Natural killer cell (primary cell): Measurements from ENCODE around the gene ARHGAP19. TPM values are rescaled to one million over a fixed set of nuclear protein-coding genes. Genes with fewer than 3 reads are reported as not detected.

ENCODE experiments used
- ATAC-seq, 3 donors: fragments of 150-1000 bp in 2 of 3; fragments of 200-7000 bp in 1 of 3; cut with Tn5 transposase; 1 replicate in 1 of 3; 2 replicates in 2 of 3; pipeline ENCODE4 v1.10.0; 2021; ENCODE audit warnings: mild to moderate bottlenecking in 2 of 3, moderate library complexity in 2 of 3
- DNase-seq, 2 donors: peaks; one replicate each; pipeline versions ENCODE4 v3.0.0 to v3.0.0-alpha.2; 2013 to 2021; ENCODE audit warnings: mixed read lengths in 1 of 2
- H3K27ac ChIP-seq: one replicate; pipeline ENCODE4 v1.5.1; 2013; ENCODE audit warnings: mild to moderate bottlenecking, low read length
- H3K27me3 ChIP-seq: one replicate; pipeline ENCODE4 v1.6.1; 2013; ENCODE audit warnings: low read length; ENCODE audit not compliant: control insufficient read depth, insufficient read depth
- H3K36me3 ChIP-seq: one replicate; pipeline ENCODE4 v1.6.1; 2013; ENCODE audit warnings: low read length; ENCODE audit not compliant: control insufficient read depth, insufficient read depth
- H3K4me1 ChIP-seq: one replicate; pipeline ENCODE4 v1.6.1; 2013; ENCODE audit warnings: low read length; ENCODE audit not compliant: control insufficient read depth, insufficient read depth
- H3K4me3 ChIP-seq: one replicate; pipeline ENCODE4 v1.5.1; 2013; ENCODE audit warnings: low read length
- H3K9me3 ChIP-seq: one replicate; pipeline ENCODE4 v1.6.1; 2013; ENCODE audit warnings: low read length; ENCODE audit not compliant: control insufficient read depth, insufficient read depth
- H3K27ac Mint-ChIP-seq, 2 donors: one replicate each; pipeline ENCODE4 v1.8.0; 2022; ENCODE audit warnings: mild to moderate bottlenecking in 2 of 2, mixed read lengths in 2 of 2, moderate library complexity in 1 of 2
- H3K27me3 Mint-ChIP-seq, 2 donors: one replicate each; pipeline ENCODE4 v1.8.0; 2022; ENCODE audit warnings: low read depth in 2 of 2, mixed read lengths in 2 of 2
- H3K36me3 Mint-ChIP-seq: one replicate; pipeline ENCODE4 v1.8.0; 2022; ENCODE audit warnings: mixed read lengths
- H3K4me1 Mint-ChIP-seq, 2 donors: one replicate each; pipeline ENCODE4 v1.8.0; 2022; ENCODE audit warnings: mixed read lengths in 2 of 2
- H3K4me3 Mint-ChIP-seq: one replicate; pipeline ENCODE4 v1.8.0; 2022; ENCODE audit warnings: mild to moderate bottlenecking, moderate library complexity, mixed read lengths
- H3K9me3 Mint-ChIP-seq, 2 donors: one replicate each; pipeline ENCODE4 v1.8.0; 2022; ENCODE audit warnings: mixed read lengths in 2 of 2
- WGBS: methylation state at CpG from one replicate; pipeline ENCODE4 v1.1.7; 2013; ENCODE audit warnings: missing lambda C conversion rate; ENCODE audit not compliant: insufficient coverage; 5-methylcytosine and 5-hydroxymethylcytosine counted together
- intact Hi-C: fragments of 100-400 bp; cut with micrococcal nuclease; formaldehyde crosslinking; loops from one replicate; pipeline ENCODE4 v1.14.2; 2022
- total RNA-seq, 4 donors: library from RNA; stranded (reverse); fragments of 120-200 nt in 1 of 4; gene quantifications; one replicate each; pipeline versions ENCODE4 v1.2.3 to v1.2.4, GENCODE V29; 2013 to 2022
- TF ChIP-seq, protein P1 (sequence below): fragments of 200-600 bp; IDR thresholded peaks from one replicate; pipeline ENCODE4 v1.8.0; 2022; ENCODE audit warnings: antibody characterized with exemption

Gene ARHGAP19
- total RNA-seq, 3 donors from 2014 or later (not counting 1 experiment from before 2014, with no cell fraction given), result 22.6 to 23.3 (median 22.7) TPM

DNA sequence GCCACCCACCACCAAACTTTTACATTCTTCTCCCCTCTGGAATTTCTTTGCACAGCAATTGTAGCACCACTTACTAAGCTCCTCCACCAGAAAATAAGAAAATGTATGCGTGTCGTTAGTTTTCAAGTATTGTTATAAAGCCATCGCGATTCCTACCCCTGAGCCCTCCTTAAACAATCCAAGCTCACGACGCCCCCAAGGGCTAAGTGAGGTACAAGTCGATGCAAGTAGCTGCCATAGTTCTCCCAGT is 40.8 kb upstream of the ARHGAP19 start:
- ATAC-seq (no peak), DNase-seq (peak in 1 of 2 donors; percentile 51)
- H3K9me3 Mint-ChIP-seq, result no peaks in the 10 kb centered on the region
- Histone ChIP-seq H3K27ac (peak overlapping the region; percentile 47), H3K36me3 (no peaks in the 10 kb centered on the region), H3K4me3 (peak overlapping the region; percentile 65), H3K9me3 (no peaks in the 10 kb centered on the region), H3K27me3 (peaks cover 2% of the 10 kb centered on the region), H3K4me1 (peaks cover 32% of the 10 kb centered on the region)
- H3K4me3 Mint-ChIP-seq, result peak overlapping the region; percentile 95
- intact Hi-C loops, result loop anchor here (5.0 to 10.0 kb wide), 2 partner anchors 56 to 72 kb away; partner anchors contain the start of gene RRP12
- H3K27me3 Mint-ChIP-seq, result no peaks in the 10 kb centered on the region
- H3K36me3 Mint-ChIP-seq, result no peaks in the 10 kb centered on the region
- TF ChIP-seq, protein P1, sequence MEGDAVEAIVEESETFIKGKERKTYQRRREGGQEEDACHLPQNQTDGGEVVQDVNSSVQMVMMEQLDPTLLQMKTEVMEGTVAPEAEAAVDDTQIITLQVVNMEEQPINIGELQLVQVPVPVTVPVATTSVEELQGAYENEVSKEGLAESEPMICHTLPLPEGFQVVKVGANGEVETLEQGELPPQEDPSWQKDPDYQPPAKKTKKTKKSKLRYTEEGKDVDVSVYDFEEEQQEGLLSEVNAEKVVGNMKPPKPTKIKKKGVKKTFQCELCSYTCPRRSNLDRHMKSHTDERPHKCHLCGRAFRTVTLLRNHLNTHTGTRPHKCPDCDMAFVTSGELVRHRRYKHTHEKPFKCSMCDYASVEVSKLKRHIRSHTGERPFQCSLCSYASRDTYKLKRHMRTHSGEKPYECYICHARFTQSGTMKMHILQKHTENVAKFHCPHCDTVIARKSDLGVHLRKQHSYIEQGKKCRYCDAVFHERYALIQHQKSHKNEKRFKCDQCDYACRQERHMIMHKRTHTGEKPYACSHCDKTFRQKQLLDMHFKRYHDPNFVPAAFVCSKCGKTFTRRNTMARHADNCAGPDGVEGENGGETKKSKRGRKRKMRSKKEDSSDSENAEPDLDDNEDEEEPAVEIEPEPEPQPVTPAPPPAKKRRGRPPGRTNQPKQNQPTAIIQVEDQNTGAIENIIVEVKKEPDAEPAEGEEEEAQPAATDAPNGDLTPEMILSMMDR, result no peak
- H3K4me1 Mint-ChIP-seq, result peaks cover 24 to 40% of the 10 kb centered on the region in 2 donors
- 15% methylated on average over 7 of the region's 7 CpGs for WGBS
- H3K27ac Mint-ChIP-seq, result peak overlapping the region; percentile 85

DNA sequence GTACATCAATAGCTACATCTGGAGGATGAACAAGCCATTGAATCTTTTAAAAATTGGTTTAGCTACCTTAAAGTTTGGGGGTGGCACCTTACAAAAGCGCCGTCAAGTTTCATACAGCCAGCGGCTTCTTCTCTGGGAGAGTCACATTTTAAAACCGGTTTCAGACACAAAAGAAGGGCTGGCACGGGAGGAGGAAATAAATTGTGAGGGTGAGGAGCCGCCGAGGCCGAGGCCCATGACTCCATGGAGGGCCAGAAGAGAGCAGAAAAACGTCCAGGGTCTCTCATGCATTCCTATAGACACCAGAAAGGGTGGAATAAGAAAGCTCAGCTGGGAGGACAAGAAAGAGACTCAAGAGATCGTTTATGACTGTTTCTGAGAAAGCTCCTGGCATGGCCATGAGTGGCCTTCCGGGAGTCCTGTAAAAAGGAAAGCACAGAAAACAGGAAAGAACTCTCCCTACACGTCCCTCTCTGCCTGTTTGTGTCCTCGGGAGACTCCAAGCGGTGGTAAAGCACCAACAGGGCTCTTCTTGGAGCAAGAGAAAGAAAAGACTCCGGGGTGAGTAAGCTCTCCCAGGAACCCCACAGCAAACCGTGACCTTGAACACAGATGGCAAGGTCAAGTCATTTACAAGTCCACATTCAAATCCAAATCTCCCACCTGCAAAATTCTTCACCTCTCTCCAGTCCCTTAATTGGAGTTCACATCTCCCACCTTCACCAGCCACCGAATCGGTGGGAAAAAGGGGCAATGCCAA is 40.3 kb upstream of the ARHGAP19 start:
- Histone ChIP-seq H3K27me3 (peaks cover 2% of the 10 kb centered on the region), H3K36me3 (no peaks in the 10 kb centered on the region), H3K4me1 (peaks cover 32% of the 10 kb centered on the region), H3K9me3 (no peaks in the 10 kb centered on the region), H3K4me3 (peak overlapping the region; percentile 65), H3K27ac (peak overlapping the region; percentile 47)
- Mint-ChIP-seq H3K4me3 (peak overlapping the region; percentile 95), H3K9me3 (no peaks in the 10 kb centered on the region), H3K27ac (peak overlapping the region; percentile 85), H3K4me1 (peaks cover 28 to 45% of the 10 kb centered on the region in 2 donors), H3K27me3 (no peaks in the 10 kb centered on the region), H3K36me3 (no peaks in the 10 kb centered on the region)
- WGBS, result 36% methylated on average over 18 of the region's 18 CpGs
- ATAC-seq (no peak), DNase-seq (no peak)
- TF ChIP-seq, protein P1, result no peak
- intact Hi-C loops, result loop anchor here (1.0 to 10.0 kb wide), 3 partner anchors 12 to 72 kb away; partner anchors contain the start of gene RRP12

DNA sequence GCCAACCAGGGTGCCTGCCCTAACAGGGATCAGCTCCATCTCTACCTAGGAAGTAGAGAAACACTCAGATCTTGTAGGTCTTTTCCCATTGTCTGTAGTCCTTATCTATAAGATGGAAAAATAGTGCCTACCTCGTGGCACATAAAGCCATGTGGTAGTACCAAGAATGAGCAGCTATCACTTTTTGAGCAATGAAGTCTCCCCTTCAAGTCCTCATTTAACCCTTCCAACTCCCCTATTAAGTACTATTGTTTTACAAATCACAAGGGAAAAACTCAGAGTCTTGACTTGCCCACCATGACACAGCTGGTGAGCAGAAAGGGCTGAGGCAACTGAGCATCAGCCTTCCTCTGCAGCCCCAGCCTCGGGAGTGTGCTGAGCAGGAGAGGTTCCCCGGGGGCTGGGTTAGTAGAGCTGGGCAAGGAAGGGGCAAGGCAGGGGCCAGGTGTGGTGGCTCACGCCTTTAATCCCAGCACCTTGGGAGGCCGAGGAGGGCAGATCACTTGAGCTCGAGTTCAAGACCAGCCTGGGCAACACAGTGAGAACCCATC is 38.8 kb upstream of the ARHGAP19 start:
- Histone ChIP-seq H3K4me3 (no peak overlapping the region), H3K27me3 (no peaks in the 10 kb centered on the region), H3K27ac (no peak overlapping the region), H3K4me1 (peaks cover 41% of the 10 kb centered on the region), H3K9me3 (no peaks in the 10 kb centered on the region), H3K36me3 (no peaks in the 10 kb centered on the region)
- Mint-ChIP-seq H3K27ac (peak overlapping the region; percentile 46 to 67), H3K36me3 (no peaks in the 10 kb centered on the region), H3K27me3 (no peaks in the 10 kb centered on the region), H3K4me3 (peak overlapping the region; percentile 78), H3K9me3 (no peaks in the 10 kb centered on the region), H3K4me1 (peaks cover 39 to 55% of the 10 kb centered on the region in 2 donors)
- DNase-seq (no peak), ATAC-seq (no peak)
- intact Hi-C loops, result loop anchor here (5.0 to 10.0 kb wide), 2 partner anchors 54 to 74 kb away; partner anchors contain the start of gene RRP12
- TF ChIP-seq, protein P1, result no peak
- WGBS, result 85% methylated on average over 6 of the region's 6 CpGs
